OCI-LY7 (cell line): ENCODE results near the gene RRBP1.

Experiments used
- EZH2phosphoT487 ChIP-seq: fragments of 200-600 bp; sonication (generic); IDR thresholded peaks from 2 replicates; pipeline ENCODE4 v1.6.1; 2018; ENCODE audit warnings: low read depth, borderline replicate concordance, mild to moderate bottlenecking, mixed run types, antibody characterized with exemption, low read length, moderate library complexity, mixed read lengths
- TF ChIP-seq, protein P1 (sequence below): fragments of 200-600 bp; sonication (generic); conservative IDR thresholded peaks from 2 replicates; pipeline ENCODE4 v1.5.1; 2014; ENCODE audit warnings: mild to moderate bottlenecking, antibody characterized with exemption, low read length, moderate library complexity, mixed read lengths

GRCh38 chr20:17605131-17605660, 76.8 kb downstream of the RRBP1 start:
- TF ChIP-seq, protein P1, sequence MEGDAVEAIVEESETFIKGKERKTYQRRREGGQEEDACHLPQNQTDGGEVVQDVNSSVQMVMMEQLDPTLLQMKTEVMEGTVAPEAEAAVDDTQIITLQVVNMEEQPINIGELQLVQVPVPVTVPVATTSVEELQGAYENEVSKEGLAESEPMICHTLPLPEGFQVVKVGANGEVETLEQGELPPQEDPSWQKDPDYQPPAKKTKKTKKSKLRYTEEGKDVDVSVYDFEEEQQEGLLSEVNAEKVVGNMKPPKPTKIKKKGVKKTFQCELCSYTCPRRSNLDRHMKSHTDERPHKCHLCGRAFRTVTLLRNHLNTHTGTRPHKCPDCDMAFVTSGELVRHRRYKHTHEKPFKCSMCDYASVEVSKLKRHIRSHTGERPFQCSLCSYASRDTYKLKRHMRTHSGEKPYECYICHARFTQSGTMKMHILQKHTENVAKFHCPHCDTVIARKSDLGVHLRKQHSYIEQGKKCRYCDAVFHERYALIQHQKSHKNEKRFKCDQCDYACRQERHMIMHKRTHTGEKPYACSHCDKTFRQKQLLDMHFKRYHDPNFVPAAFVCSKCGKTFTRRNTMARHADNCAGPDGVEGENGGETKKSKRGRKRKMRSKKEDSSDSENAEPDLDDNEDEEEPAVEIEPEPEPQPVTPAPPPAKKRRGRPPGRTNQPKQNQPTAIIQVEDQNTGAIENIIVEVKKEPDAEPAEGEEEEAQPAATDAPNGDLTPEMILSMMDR = no peak
- no peak for TF ChIP-seq EZH2phosphoT487
